ENCODE measurements around the gene OR5AL1.
"Not testable (repeated sequence)": the region's sequence is repeated elsewhere in the genome, so short reads cannot be mapped to it uniquely, and the experiment has no call there.

Gene OR5AL1

GRCh38 chr11:56412396-56412795 is at the start of gene OR5AL1:
Gene OR5AL1 (plus strand): TSS chr11:56412696.
- DNase-seq: no peak

GRCh38 chr11:56375324-56375723 is 37.2 kb upstream of the OR5AL1 start, which contains the start of gene OR8U1:
Gene OR8U1 (plus strand): TSS chr11:56375624. CDS start chr11:56375624, 0 bp downstream.
- DNase-seq: no peak

- DNase-seq: no peak
Observed at GRCh38 chr11:56380120-56380519, 32.4 kb upstream of the OR5AL1 start.

GRCh38 chr11:56394381-56394780 is 18.1 kb upstream of the OR5AL1 start:
- no peak for DNase-seq

GRCh38 chr11:56396047-56396446 is 16.4 kb upstream of the OR5AL1 start:
- no peak for DNase-seq

- not testable (repeated sequence) for DNase-seq
Observed at GRCh38 chr11:56401858-56402461, 10.5 kb upstream of the OR5AL1 start.

- no peak for DNase-seq
Observed at GRCh38 chr11:56404393-56404792, 8.1 kb upstream of the OR5AL1 start.

- DNase-seq: no peak
Observed at GRCh38 chr11:56410801-56411200, 1.7 kb upstream of the OR5AL1 start.

GRCh38 chr11:56453521-56453920 is 41.0 kb downstream of the OR5AL1 start:
- no peak for DNase-seq

- DNase-seq: no peak
Observed at GRCh38 chr11:56457076-56457475, 44.6 kb downstream of the OR5AL1 start.
